K562 (cell line): ENCODE results near the gene DPH7. TPM values are rescaled to one million over a fixed set of nuclear protein-coding genes. Genes with fewer than 3 reads are reported as not detected.

Experiments used
- ATAC-seq: fragments of 200-7000 bp; cut with Tn5 transposase; 3 replicates; pipeline ENCODE4 v1.9.1; 2020; ENCODE audit warnings: moderate library complexity
- BruUV-seq: library from RNA; stranded (reverse); fragments of 400-500 nt; replicated peaks from 2 replicates; lab custom pipeline; 2021; lab: Mats Ljungman, UMichigan
- CTCF ChIA-PET: fragments of 300-600 bp; formaldehyde crosslinking; extraction: SDS; loops from one replicate; lab custom pipeline; 2021; ENCODE audit warnings: low intra/inter-chr PET ratio; lab: Yijun Ruan, JAX
- POLR2A ChIA-PET: fragments of 300-600, 350-650 bp; sonication (Branson Sonifier 250); formaldehyde crosslinking; extraction: SDS; loops from one replicate; lab custom pipeline; 2021; ENCODE audit warnings: antibody characterized with exemption, inconsistent platforms; lab: Yijun Ruan, JAX
- DNase-seq, 4 experiments: peaks; one replicate each; pipeline versions ENCODE4 v3.0.0 to v3.0.0-alpha.2; 2011 to 2018; ENCODE audit warnings: low spot score in 3 of 4, mixed read lengths in 3 of 4; ENCODE audit errors: extremely low read depth in 1 of 4
- FAIRE-seq: peaks from 2 replicates; lab custom pipeline; 2011; peaks lifted over from hg19 to GRCh38; lab: Jason Lieb, UNC
- H2AFZ ChIP-seq: 2 replicates; pipeline ENCODE4 v1.6.0; 2011; ENCODE audit warnings: low read depth, low read length, control low read depth, inconsistent platforms
- H3K27ac ChIP-seq: fragments of 200-600 bp; 3 replicates; pipeline ENCODE4 v1.8.0; 2011; ENCODE audit warnings: low read depth, mild to moderate bottlenecking, control low read depth, inconsistent platforms, low read length, moderate library complexity, mixed read lengths; ENCODE audit errors: extremely low read depth
- H3K27me3 ChIP-seq, 2 experiments: fragments of 300-600 bp in 1 of 2; 2 replicates in 1 of 2; 3 replicates in 1 of 2; pipeline versions ENCODE4 v1.6.0 to v1.8.0; 2011; ENCODE audit warnings: inconsistent platforms in 2 of 2, low read length in 2 of 2, mild to moderate bottlenecking in 1 of 2, mixed read lengths in 1 of 2, moderate library complexity in 1 of 2; ENCODE audit not compliant: control insufficient read depth in 2 of 2, insufficient read depth in 2 of 2
- H3K36me3 ChIP-seq: fragments of 300-600 bp; 3 replicates; pipeline ENCODE4 v1.8.0; 2011; ENCODE audit warnings: mild to moderate bottlenecking, low read length, inconsistent platforms; ENCODE audit not compliant: control insufficient read depth, insufficient read depth
- H3K4me1 ChIP-seq, 2 experiments: fragments of 200-600 bp in 1 of 2; replicated peaks in 1 of 2; 2 replicates in 1 of 2; 3 replicates in 1 of 2; pipeline versions ENCODE4 v1.5.1 to v1.8.0; 2011; ENCODE audit warnings: inconsistent platforms in 2 of 2, low read length in 2 of 2, mild to moderate bottlenecking in 1 of 2, mixed read lengths in 1 of 2, moderate library complexity in 1 of 2; ENCODE audit not compliant: control insufficient read depth in 2 of 2, insufficient read depth in 2 of 2
- H3K4me2 ChIP-seq: 2 replicates; pipeline ENCODE4 v1.6.1; 2011; ENCODE audit warnings: low read length, control low read depth, inconsistent platforms, mixed read lengths; ENCODE audit not compliant: insufficient read depth
- H3K4me3 ChIP-seq: fragments of 200-600 bp; sonication (generic), shearing (Covaris generic); 2 replicates; pipeline ENCODE4 v1.5.1; 2016; ENCODE audit warnings: control low read depth, inconsistent platforms
- H3K79me2 ChIP-seq: fragments of 200-600 bp; 3 replicates; pipeline ENCODE4 v1.8.0; 2011; ENCODE audit warnings: low read length, inconsistent platforms; ENCODE audit not compliant: control insufficient read depth, insufficient read depth
- H3K9ac ChIP-seq, 2 experiments: 2 replicates each; pipeline versions ENCODE4 v1.6.0 to v1.6.1; 2011; ENCODE audit warnings: low read depth in 2 of 2, low read length in 2 of 2, control low read depth in 1 of 2, inconsistent platforms in 1 of 2, mild to moderate bottlenecking in 1 of 2, mixed read lengths in 1 of 2; ENCODE audit not compliant: insufficient read depth in 1 of 2
- H3K9me1 ChIP-seq: one replicate; pipeline ENCODE4 v1.6.0; 2011; ENCODE audit warnings: inconsistent platforms, mild to moderate bottlenecking, low read length, moderate library complexity; ENCODE audit not compliant: control insufficient read depth, insufficient read depth
- H3K9me3 ChIP-seq: replicated peaks from 2 replicates; pipeline ENCODE4 v1.5.1; 2011; ENCODE audit warnings: low read depth, low read length, inconsistent platforms; ENCODE audit not compliant: control insufficient read depth, insufficient read depth
- H4K20me1 ChIP-seq: replicated peaks from 2 replicates; pipeline ENCODE4 v1.6.1; 2011; ENCODE audit warnings: low read length, inconsistent platforms, mixed read lengths; ENCODE audit not compliant: control insufficient read depth, insufficient read depth
- BDP1 ChIP-seq: IDR thresholded peaks from 3 replicates; pipeline ENCODE4 v1.6.1; 2011; ENCODE audit not compliant: insufficient read length, insufficient read depth
- C11orf30 ChIP-seq: fragments of 450-650 bp; IDR thresholded peaks from 2 replicates; pipeline ENCODE4 v1.6.1; 2016; ENCODE audit warnings: low read depth, mild to moderate bottlenecking
- E4F1 ChIP-seq: fragments of 250-450 bp; sonication (Bioruptor Pico); IDR thresholded peaks from 2 replicates; pipeline ENCODE4 v1.5.0; 2021; ENCODE audit warnings: mild to moderate bottlenecking, borderline replicate concordance
- POLR2G ChIP-seq: fragments of 200-400 bp; formaldehyde crosslinking; IDR thresholded peaks from 2 replicates; pipeline ENCODE4 v1.6.1; 2017; ENCODE audit warnings: low read depth, mild to moderate bottlenecking, antibody characterized with exemption, low read length, moderate library complexity
- RBFOX2 ChIP-seq: fragments of 200-400 bp; formaldehyde crosslinking; IDR thresholded peaks from 2 replicates; pipeline ENCODE4 v1.6.1; 2017; ENCODE audit warnings: low read depth, mild to moderate bottlenecking, low read length, moderate library complexity
- SPI1 ChIP-seq: IDR thresholded peaks from 2 replicates; pipeline ENCODE4 v1.6.1; 2011; ENCODE audit warnings: low read depth, low read length, control low read depth, borderline replicate concordance
- ZBTB5 ChIP-seq: fragments of 450-650 bp; IDR thresholded peaks from 2 replicates; pipeline ENCODE4 v1.6.1; 2017; ENCODE audit warnings: antibody characterized with exemption
- ZNF224 ChIP-seq: sonication (generic); formaldehyde crosslinking; IDR thresholded peaks from 2 replicates; pipeline ENCODE4 v1.8.0; 2022; ENCODE audit warnings: mild to moderate bottlenecking, missing genetic modification reagents
- ZNF764 ChIP-seq: fragments of 250-450 bp; sonication (Bioruptor Pico); IDR thresholded peaks from 2 replicates; pipeline ENCODE4 v1.4.0; 2020; ENCODE audit warnings: low read depth, mild to moderate bottlenecking, moderate library complexity
- WGBS: fragments of 100-300 bp; shearing (Covaris generic); methylation state at CpG from one replicate; pipeline ENCODE4 v1.1.6; 2016; ENCODE audit warnings: low coverage, mixed read lengths; ENCODE audit not compliant: insufficient coverage; ENCODE audit errors: missing lambda C conversion rate; 5-methylcytosine and 5-hydroxymethylcytosine counted together
- in situ Hi-C: fragments of 300-500 bp; cut with MboI; formaldehyde crosslinking; loops from 4 replicates; pipeline ENCODE4 v1.15.0; 2018; ENCODE audit warnings: inconsistent platforms, mixed read lengths
- intact Hi-C: fragments of 100-400 bp; cut with micrococcal nuclease; formaldehyde crosslinking; loops from 2 replicates; pipeline ENCODE4 v1.14.2; 2022
- polyA plus RNA-seq, 8 experiments: library from polyadenylated mRNA; depleted of rRNA in 4 of 8; stranded (reverse) in 5 of 8; unstranded in 3 of 8; fragments of >200 nt; fragmentation: Nextera tagmentation in 2 of 8; fragmentation: Illumina TruSeq in 1 of 8; extraction: Ambion mirVana in 2 of 8; extraction: Trizol in 1 of 8; gene quantifications; 2 replicates each; pipeline versions ENCODE4 v1.2.1 to v1.2.3, GENCODE V29; 2011 to 2014; ENCODE audit warnings: inconsistent platforms in 1 of 8, missing spikeins in 1 of 8
- total RNA-seq, 7 experiments: library from RNA; depleted of rRNA in 6 of 7; stranded (reverse); fragments of >200 nt in 6 of 7; fragmentation: Illumina TruSeq in 2 of 7; extraction: Trizol in 2 of 7; gene quantifications; 2 replicates each; pipeline versions ENCODE4 v1.2.1 to v1.2.3, GENCODE V29; 2011 to 2021; ENCODE audit warnings: low replicate concordance in 1 of 7

Gene DPH7
- total and polyA plus RNA-seq, 9 of the 15 experiments (the other 6 are each of a cell fraction or from before 2014, with no cell fraction given), result 13.9 to 68.6 (median 41.3) TPM

GRCh38 chr9:137586854-137587253 is 8.1 kb upstream of the DPH7 start:
- Histone ChIP-seq H3K4me1 (peaks cover 20 to 65% of the 10 kb centered on the region in 2 experiments; a peak in 4 of 5 replicates), H3K9me1 (peaks cover 8% of the 10 kb centered on the region), H3K4me2 (no peak overlapping the region), H4K20me1 (peaks cover 19% of the 10 kb centered on the region; the same call in 1 of the 2 replicates), H3K36me3 (peaks cover 72% of the 10 kb centered on the region; the same call in 2 of the 3 replicates), H3K27me3 (no peaks in the 10 kb centered on the region), H3K4me3 (no peak overlapping the region), H3K27ac (no peak overlapping the region), H2AFZ (no peak overlapping the region), H3K79me2 (peaks cover 35% of the 10 kb centered on the region), H3K9me3 (no peaks in the 10 kb centered on the region), H3K9ac (no peak overlapping the region)
- FAIRE-seq (no peak), DNase-seq (no peak), ATAC-seq (no peak)
- WGBS, result 98% methylated on average over 12 of the region's 14 CpGs
- BruUV-seq, result no TSS peak
- TF ChIP-seq RBFOX2 (0 out of 2 replicates have a peak, but pooled peaks have one; percentile 14), BDP1 (no peak)
- intact Hi-C loops, result loop anchor here (10.0 kb wide), 1 partner anchor 88 kb away; no protein-coding TSS in a partner anchor
- ChIA-PET POLR2A (no interaction called here), CTCF (no interaction called here)
- in situ Hi-C loops, result no loop called here

GRCh38 chr9:137583957-137584356 is 5.2 kb upstream of the DPH7 start:
- Histone ChIP-seq H2AFZ (no peak overlapping the region), H4K20me1 (peaks cover 13% of the 10 kb centered on the region; the same call in 1 of the 2 replicates), H3K9ac (peak overlapping the region in 1 of 2 experiments; percentile 83; a peak in 2 of 4 replicates), H3K4me3 (no peak overlapping the region), H3K4me2 (no peak overlapping the region), H3K27ac (no peak overlapping the region), H3K36me3 (peaks cover 89% of the 10 kb centered on the region; the same call in 2 of the 3 replicates), H3K9me1 (peaks cover 8% of the 10 kb centered on the region), H3K4me1 (peaks cover 11 to 65% of the 10 kb centered on the region in 2 experiments; a peak in 4 of 5 replicates), H3K79me2 (peaks cover 17% of the 10 kb centered on the region), H3K27me3 (no peaks in the 10 kb centered on the region), H3K9me3 (no peaks in the 10 kb centered on the region)
- 90% methylated on average over 8 of the region's 8 CpGs for WGBS
- in situ Hi-C loops, result no loop called here
- DNase-seq (no peak), FAIRE-seq (no peak), ATAC-seq (no peak)
- CTCF ChIA-PET, result no interaction called here
- POLR2A ChIA-PET, result interaction anchor here (0.5 to 0.7 kb wide), 3 partner anchors 355 to 805 kb away, joined by 3 to 4 read pairs (median 3); no protein-coding TSS in a partner anchor
- intact Hi-C loops, result loop anchor here (10.0 kb wide), 1 partner anchor 91 kb away; no protein-coding TSS in a partner anchor
- TF ChIP-seq RBFOX2 (peak; percentile 55), SPI1 (no peak), E4F1 (CRISPR knock-in tag) (no peak), ZNF764 (CRISPR knock-in tag) (no peak), POLR2G (peak; percentile 49; the same call in 1 of the 2 replicates), ZNF224 (no peak), C11orf30 (no peak), ZBTB5 (no peak)
- no TSS peak for BruUV-seq
